ENCODE results near the gene SERPINB5.
A peak's percentile ranks its signal among the peaks of the same experiment; 100 is the strongest.

SERPINB5 gene

GRCh38 chr18:63532471-63532870, 55.7 kb downstream of the SERPINB5 start:
- DNase-seq: no peak

GRCh38 chr18:63534615-63535014, 57.9 kb downstream of the SERPINB5 start:
- DNase-seq: no peak

GRCh38 chr18:63539904-63540510, 63.2 kb downstream of the SERPINB5 start:
- DNase-seq: peak; percentile 63

GRCh38 chr18:63542069-63542468, 65.3 kb downstream of the SERPINB5 start, which contains the start of gene SERPINB12:
TSS of gene SERPINB12 (plus strand) at chr18:63542369. CDS start at chr18:63556160, 13,791 bp downstream.
- no peak for DNase-seq

GRCh38 chr18:63544017-63544416, 67.3 kb downstream of the SERPINB5 start:
- DNase-seq: no peak

GRCh38 chr18:63545000-63545399, 68.2 kb downstream of the SERPINB5 start:
- no peak for DNase-seq

GRCh38 chr18:63550068-63550467, 73.3 kb downstream of the SERPINB5 start:
- no peak for DNase-seq

GRCh38 chr18:63551769-63552168, 75.0 kb downstream of the SERPINB5 start:
- DNase-seq: no peak

- no peak for DNase-seq
These were observed 75.8 kb downstream of the SERPINB5 start for GRCh38 chr18:63552581-63552980.

- DNase-seq: peak; percentile 83
These were observed 76.3 kb downstream of the SERPINB5 start for GRCh38 chr18:63553081-63553480.

All from EL (cell line).